SK-N-SH treated with all-trans-retinoic acid at 6 μM for 48 hours (cell line): Measurements from ENCODE around the gene DOCK7.

Experiments
- ATAC-seq: fragments of 200-7000 bp; cut with Tn5 transposase; 3 replicates; pipeline ENCODE4 v1.9.1; 2020; ENCODE audit warnings: mild to moderate bottlenecking, moderate library complexity
- ARNTL ChIP-seq: fragments of 450-650 bp; formaldehyde crosslinking; IDR thresholded peaks from 2 replicates; pipeline ENCODE4 v1.5.0; 2020; ENCODE audit warnings: low read depth, mild to moderate bottlenecking, moderate library complexity, borderline replicate concordance
- BACH2 ChIP-seq: fragments of 250-450 bp; sonication (Bioruptor Pico); IDR thresholded peaks from 2 replicates; pipeline ENCODE4 v1.9.0; 2021; ENCODE audit warnings: mild to moderate bottlenecking, borderline replicate concordance
- CSDC2 ChIP-seq: fragments of 250-450 bp; sonication (Bioruptor Pico); IDR thresholded peaks from 2 replicates; pipeline ENCODE4 v1.5.0; 2020; ENCODE audit warnings: mild to moderate bottlenecking, moderate library complexity
- ESRRG ChIP-seq: fragments of 250-450 bp; sonication (Bioruptor Pico); IDR thresholded peaks from 2 replicates; pipeline ENCODE4 v1.6.1; 2021; ENCODE audit warnings: mild to moderate bottlenecking
- GLIS3 ChIP-seq: fragments of 250-450 bp; sonication (Bioruptor Pico); IDR thresholded peaks from 2 replicates; pipeline ENCODE4 v1.5.0; 2020; ENCODE audit warnings: mild to moderate bottlenecking, moderate library complexity
- ISL1 ChIP-seq: fragments of 250-450 bp; sonication (Bioruptor Pico); IDR thresholded peaks from 2 replicates; pipeline ENCODE4 v2.1.2; 2022; ENCODE audit warnings: mild to moderate bottlenecking, moderate library complexity
- OSR1 ChIP-seq: fragments of 250-450 bp; sonication (Bioruptor Pico); IDR thresholded peaks from 2 replicates; pipeline ENCODE4 v1.8.0; 2022; ENCODE audit warnings: moderate library complexity, mild to moderate bottlenecking, inconsistent platforms
- PPARA ChIP-seq: fragments of 250-450 bp; sonication (Bioruptor Pico); IDR thresholded peaks from 2 replicates; pipeline ENCODE4 v1.5.0; 2020; ENCODE audit warnings: mild to moderate bottlenecking, borderline replicate concordance
- RARB ChIP-seq: fragments of 250-450 bp; sonication (Bioruptor Pico); IDR thresholded peaks from 2 replicates; pipeline ENCODE4 v1.8.0; 2021; ENCODE audit warnings: mild to moderate bottlenecking, moderate library complexity
- SNAI2 ChIP-seq: fragments of 250-450 bp; sonication (Bioruptor Pico); IDR thresholded peaks from 2 replicates; pipeline ENCODE4 v1.5.0; 2020; ENCODE audit warnings: mild to moderate bottlenecking, moderate library complexity
- TCF4 ChIP-seq: fragments of 250-450 bp; sonication (Bioruptor Pico); IDR thresholded peaks from 2 replicates; pipeline ENCODE4 v1.8.0; 2021; ENCODE audit warnings: mild to moderate bottlenecking, moderate library complexity, borderline replicate concordance
- TOX ChIP-seq: fragments of 250-450 bp; sonication (Bioruptor Pico); IDR thresholded peaks from 2 replicates; pipeline ENCODE4 v1.8.0; 2021; ENCODE audit warnings: mild to moderate bottlenecking, moderate library complexity, borderline replicate concordance
- ZC3H10 ChIP-seq: fragments of 250-450 bp; sonication (Bioruptor Pico); IDR thresholded peaks from 2 replicates; pipeline ENCODE4 v1.5.1; 2021; ENCODE audit warnings: mild to moderate bottlenecking, moderate library complexity
- ZFP3 ChIP-seq: fragments of 250-450 bp; sonication (Bioruptor Pico); IDR thresholded peaks from 2 replicates; pipeline ENCODE4 v1.5.0; 2020; ENCODE audit warnings: mild to moderate bottlenecking, moderate library complexity
- ZFP30 ChIP-seq: fragments of 450-650 bp; formaldehyde crosslinking; IDR thresholded peaks from 2 replicates; pipeline ENCODE4 v1.5.0; 2022; ENCODE audit warnings: mild to moderate bottlenecking, moderate library complexity
- ZNF565 ChIP-seq: fragments of 450-650 bp; formaldehyde crosslinking; conservative IDR thresholded peaks from 2 replicates; pipeline ENCODE4 v1.5.0; 2020; ENCODE audit warnings: low read depth, mild to moderate bottlenecking, moderate library complexity
- ZNF70 ChIP-seq: fragments of 450-650 bp; formaldehyde crosslinking; IDR thresholded peaks from 2 replicates; pipeline ENCODE4 v1.5.0; 2020; ENCODE audit warnings: mild to moderate bottlenecking, moderate library complexity
- ZNF8 ChIP-seq: fragments of 450-650 bp; formaldehyde crosslinking; IDR thresholded peaks from 2 replicates; pipeline ENCODE4 v1.5.0; 2020; ENCODE audit warnings: mild to moderate bottlenecking, moderate library complexity
- TF ChIP-seq, protein P1 (sequence below): fragments of 250-450 bp; sonication (Bioruptor Pico); IDR thresholded peaks from 2 replicates; pipeline ENCODE4 v1.5.0; 2020; ENCODE audit warnings: mild to moderate bottlenecking, moderate library complexity
- TF ChIP-seq, protein P2 (sequence below): fragments of 250-450 bp; sonication (Bioruptor Pico); IDR thresholded peaks from 2 replicates; pipeline ENCODE4 v1.5.1; 2020; ENCODE audit warnings: low read depth, mild to moderate bottlenecking, moderate library complexity
- TF ChIP-seq, protein P3 (sequence below): fragments of 250-450 bp; sonication (Bioruptor Pico); IDR thresholded peaks from 2 replicates; pipeline ENCODE4 v1.8.0; 2020; ENCODE audit warnings: mild to moderate bottlenecking, moderate library complexity, borderline replicate concordance
- TF ChIP-seq, protein P4 (sequence below): fragments of 250-450 bp; sonication (Bioruptor Pico); IDR thresholded peaks from 2 replicates; pipeline ENCODE4 v1.8.0; 2021; ENCODE audit warnings: low read depth, mild to moderate bottlenecking, moderate library complexity, borderline replicate concordance
- TF ChIP-seq, protein P5 (sequence below): fragments of 250-450 bp; sonication (Bioruptor Pico); IDR thresholded peaks from 2 replicates; pipeline ENCODE4 v1.5.1; 2021; ENCODE audit warnings: mild to moderate bottlenecking, moderate library complexity

Gene DOCK7

DNA sequence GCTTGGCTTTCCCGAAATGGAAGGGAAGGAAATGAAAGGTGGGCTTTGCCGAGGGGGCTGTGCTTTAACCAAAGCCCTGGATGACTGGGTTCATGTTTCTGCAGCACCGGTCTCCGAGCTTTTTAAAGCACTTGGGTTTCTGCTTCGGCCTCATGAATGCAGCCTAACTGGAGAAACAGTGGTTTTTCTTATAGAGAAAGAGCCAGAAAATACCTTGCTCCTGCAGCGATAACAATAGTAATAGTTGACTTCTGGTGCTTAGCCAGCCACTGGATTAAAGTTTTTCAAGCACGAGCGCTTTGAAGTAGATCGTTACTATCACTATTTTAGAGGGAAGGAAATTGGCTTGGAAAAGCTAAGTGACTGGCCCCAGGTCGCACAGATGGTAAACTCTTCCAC lies 500 bp upstream of the DOCK7 start:
- peak; percentile 3 for ATAC-seq

DNA sequence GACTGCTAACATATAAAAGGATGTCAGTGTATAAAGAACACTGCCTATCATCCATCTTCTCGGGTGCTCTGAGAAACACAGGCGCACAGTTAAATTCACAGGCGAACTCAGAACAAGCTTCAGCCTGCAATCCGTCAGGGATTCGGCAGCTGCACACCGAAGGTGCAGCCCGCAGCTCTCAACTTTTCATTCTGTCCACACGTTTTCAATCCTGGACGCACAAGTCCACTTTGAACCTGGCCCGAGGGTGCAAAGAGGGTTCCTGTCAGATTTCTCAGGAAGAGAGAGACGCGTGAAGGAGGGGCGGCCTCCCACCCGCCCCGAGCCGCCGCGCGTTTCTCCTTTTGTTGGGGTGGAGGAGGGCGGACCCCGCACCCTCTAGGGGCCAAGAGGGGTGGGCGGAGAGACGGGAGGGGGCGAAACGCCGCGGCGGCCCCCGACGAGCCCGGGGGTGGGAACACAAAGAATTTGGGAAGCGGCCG lies 724 bp downstream of the DOCK7 start:
- peak; percentile 42 for ATAC-seq
- TF ChIP-seq BACH2 (CRISPR knock-in tag) (no peak), ZNF8 (CRISPR knock-in tag) (no peak), ISL1 (CRISPR knock-in tag) (no peak), OSR1 (no peak), ZFP30 (no peak), SNAI2 (no peak), CSDC2 (no peak), ARNTL (CRISPR knock-in tag) (no peak), ZNF565 (CRISPR knock-in tag) (no peak), TCF4 (CRISPR knock-in tag) (no peak), ZNF70 (no peak), GLIS3 (CRISPR knock-in tag) (no peak), RARB (CRISPR knock-in tag) (no peak), ZFP3 (CRISPR knock-in tag) (no peak)
- TF ChIP-seq, protein P1, sequence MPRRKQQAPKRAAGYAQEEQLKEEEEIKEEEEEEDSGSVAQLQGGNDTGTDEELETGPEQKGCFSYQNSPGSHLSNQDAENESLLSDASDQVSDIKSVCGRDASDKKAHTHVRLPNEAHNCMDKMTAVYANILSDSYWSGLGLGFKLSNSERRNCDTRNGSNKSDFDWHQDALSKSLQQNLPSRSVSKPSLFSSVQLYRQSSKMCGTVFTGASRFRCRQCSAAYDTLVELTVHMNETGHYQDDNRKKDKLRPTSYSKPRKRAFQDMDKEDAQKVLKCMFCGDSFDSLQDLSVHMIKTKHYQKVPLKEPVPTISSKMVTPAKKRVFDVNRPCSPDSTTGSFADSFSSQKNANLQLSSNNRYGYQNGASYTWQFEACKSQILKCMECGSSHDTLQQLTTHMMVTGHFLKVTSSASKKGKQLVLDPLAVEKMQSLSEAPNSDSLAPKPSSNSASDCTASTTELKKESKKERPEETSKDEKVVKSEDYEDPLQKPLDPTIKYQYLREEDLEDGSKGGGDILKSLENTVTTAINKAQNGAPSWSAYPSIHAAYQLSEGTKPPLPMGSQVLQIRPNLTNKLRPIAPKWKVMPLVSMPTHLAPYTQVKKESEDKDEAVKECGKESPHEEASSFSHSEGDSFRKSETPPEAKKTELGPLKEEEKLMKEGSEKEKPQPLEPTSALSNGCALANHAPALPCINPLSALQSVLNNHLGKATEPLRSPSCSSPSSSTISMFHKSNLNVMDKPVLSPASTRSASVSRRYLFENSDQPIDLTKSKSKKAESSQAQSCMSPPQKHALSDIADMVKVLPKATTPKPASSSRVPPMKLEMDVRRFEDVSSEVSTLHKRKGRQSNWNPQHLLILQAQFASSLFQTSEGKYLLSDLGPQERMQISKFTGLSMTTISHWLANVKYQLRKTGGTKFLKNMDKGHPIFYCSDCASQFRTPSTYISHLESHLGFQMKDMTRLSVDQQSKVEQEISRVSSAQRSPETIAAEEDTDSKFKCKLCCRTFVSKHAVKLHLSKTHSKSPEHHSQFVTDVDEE (CRISPR knock-in tag), result no peak
- TF ChIP-seq, protein P2, sequence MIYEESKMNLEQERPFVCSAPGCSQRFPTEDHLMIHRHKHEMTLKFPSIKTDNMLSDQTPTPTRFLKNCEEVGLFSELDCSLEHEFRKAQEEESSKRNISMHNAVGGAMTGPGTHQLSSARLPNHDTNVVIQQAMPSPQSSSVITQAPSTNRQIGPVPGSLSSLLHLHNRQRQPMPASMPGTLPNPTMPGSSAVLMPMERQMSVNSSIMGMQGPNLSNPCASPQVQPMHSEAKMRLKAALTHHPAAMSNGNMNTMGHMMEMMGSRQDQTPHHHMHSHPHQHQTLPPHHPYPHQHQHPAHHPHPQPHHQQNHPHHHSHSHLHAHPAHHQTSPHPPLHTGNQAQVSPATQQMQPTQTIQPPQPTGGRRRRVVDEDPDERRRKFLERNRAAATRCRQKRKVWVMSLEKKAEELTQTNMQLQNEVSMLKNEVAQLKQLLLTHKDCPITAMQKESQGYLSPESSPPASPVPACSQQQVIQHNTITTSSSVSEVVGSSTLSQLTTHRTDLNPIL (CRISPR knock-in tag), result no peak
- TF ChIP-seq, protein P3, sequence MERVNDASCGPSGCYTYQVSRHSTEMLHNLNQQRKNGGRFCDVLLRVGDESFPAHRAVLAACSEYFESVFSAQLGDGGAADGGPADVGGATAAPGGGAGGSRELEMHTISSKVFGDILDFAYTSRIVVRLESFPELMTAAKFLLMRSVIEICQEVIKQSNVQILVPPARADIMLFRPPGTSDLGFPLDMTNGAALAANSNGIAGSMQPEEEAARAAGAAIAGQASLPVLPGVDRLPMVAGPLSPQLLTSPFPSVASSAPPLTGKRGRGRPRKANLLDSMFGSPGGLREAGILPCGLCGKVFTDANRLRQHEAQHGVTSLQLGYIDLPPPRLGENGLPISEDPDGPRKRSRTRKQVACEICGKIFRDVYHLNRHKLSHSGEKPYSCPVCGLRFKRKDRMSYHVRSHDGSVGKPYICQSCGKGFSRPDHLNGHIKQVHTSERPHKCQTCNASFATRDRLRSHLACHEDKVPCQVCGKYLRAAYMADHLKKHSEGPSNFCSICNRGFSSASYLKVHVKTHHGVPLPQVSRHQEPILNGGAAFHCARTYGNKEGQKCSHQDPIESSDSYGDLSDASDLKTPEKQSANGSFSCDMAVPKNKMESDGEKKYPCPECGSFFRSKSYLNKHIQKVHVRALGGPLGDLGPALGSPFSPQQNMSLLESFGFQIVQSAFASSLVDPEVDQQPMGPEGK, result no peak
- TF ChIP-seq, protein P4, sequence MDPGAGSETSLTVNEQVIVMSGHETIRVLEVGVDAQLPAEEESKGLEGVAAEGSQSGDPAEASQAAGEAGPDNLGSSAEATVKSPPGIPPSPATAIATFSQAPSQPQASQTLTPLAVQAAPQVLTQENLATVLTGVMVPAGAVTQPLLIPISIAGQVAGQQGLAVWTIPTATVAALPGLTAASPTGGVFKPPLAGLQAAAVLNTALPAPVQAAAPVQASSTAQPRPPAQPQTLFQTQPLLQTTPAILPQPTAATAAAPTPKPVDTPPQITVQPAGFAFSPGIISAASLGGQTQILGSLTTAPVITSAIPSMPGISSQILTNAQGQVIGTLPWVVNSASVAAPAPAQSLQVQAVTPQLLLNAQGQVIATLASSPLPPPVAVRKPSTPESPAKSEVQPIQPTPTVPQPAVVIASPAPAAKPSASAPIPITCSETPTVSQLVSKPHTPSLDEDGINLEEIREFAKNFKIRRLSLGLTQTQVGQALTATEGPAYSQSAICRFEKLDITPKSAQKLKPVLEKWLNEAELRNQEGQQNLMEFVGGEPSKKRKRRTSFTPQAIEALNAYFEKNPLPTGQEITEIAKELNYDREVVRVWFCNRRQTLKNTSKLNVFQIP, result no peak
- TF ChIP-seq, protein P5, sequence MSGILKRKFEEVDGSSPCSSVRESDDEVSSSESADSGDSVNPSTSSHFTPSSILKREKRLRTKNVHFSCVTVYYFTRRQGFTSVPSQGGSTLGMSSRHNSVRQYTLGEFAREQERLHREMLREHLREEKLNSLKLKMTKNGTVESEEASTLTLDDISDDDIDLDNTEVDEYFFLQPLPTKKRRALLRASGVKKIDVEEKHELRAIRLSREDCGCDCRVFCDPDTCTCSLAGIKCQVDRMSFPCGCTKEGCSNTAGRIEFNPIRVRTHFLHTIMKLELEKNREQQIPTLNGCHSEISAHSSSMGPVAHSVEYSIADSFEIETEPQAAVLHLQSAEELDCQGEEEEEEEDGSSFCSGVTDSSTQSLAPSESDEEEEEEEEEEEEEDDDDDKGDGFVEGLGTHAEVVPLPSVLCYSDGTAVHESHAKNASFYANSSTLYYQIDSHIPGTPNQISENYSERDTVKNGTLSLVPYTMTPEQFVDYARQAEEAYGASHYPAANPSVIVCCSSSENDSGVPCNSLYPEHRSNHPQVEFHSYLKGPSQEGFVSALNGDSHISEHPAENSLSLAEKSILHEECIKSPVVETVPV (CRISPR knock-in tag), result no peak
- TF ChIP-seq, all 23 proteins: peak for 0

More for the DNA sequence above, 500 bp upstream of the DOCK7 start:
- TF ChIP-seq ZFP3 (CRISPR knock-in tag) (0 out of 2 replicates have a peak, but pooled peaks have one; percentile 2), CSDC2 (no peak)

DNA sequence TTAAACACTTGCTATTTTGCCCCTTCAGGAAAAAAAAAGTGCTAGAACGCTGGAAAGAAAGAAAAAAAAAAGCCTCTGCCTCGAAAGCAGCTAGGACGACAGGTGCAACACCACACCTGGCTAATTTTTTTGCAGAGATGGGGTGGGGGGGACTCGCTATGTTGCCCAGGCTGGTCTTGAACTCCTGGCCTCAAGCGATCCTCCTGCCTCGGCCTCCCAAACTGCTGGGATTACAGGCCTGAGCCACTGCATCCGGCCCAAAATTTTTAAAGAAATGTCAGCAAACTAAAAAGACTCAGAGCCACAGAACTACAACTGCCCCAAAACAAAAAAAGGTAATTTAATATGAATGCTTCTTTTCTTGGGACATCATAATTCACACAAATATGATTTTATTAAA lies 1.4 kb downstream of the DOCK7 start:
- ATAC-seq, result no peak
- TF ChIP-seq ZNF8 (CRISPR knock-in tag) (no peak), ZFP3 (CRISPR knock-in tag) (no peak), RARB (CRISPR knock-in tag) (no peak), OSR1 (no peak), ISL1 (CRISPR knock-in tag) (no peak), ESRRG (CRISPR knock-in tag) (no peak), ZNF565 (CRISPR knock-in tag) (no peak), ZFP30 (no peak), TOX (no peak), ZC3H10 (no peak), CSDC2 (no peak), GLIS3 (CRISPR knock-in tag) (no peak), ARNTL (CRISPR knock-in tag) (no peak), PPARA (CRISPR knock-in tag) (no peak)
- TF ChIP-seq, protein P2 (CRISPR knock-in tag), result no peak
- TF ChIP-seq, protein P1 (CRISPR knock-in tag), result no peak
- TF ChIP-seq, all 23 proteins: peak for 0
